SK-N-SH (cell line): Measurements from ENCODE around the gene NEK6. TPM values are rescaled to one million over a fixed set of nuclear protein-coding genes. Genes with fewer than 3 reads are reported as not detected.

Experiments used
- CTCF ChIA-PET: fragments of 300-600, 350-600 bp; formaldehyde crosslinking; extraction: SDS; loops from one replicate; lab custom pipeline; 2021; lab: Yijun Ruan, JAX
- POLR2A ChIA-PET: fragments of 350-600 bp; sonication (Branson Sonifier 250); formaldehyde crosslinking; extraction: SDS; loops from one replicate; lab custom pipeline; 2020; ENCODE audit warnings: antibody characterized with exemption, inconsistent platforms; lab: Yijun Ruan, JAX
- DNase-seq: peaks from one replicate; pipeline ENCODE4 v3.0.0; 2012
- H2AFZ ChIP-seq: fragments of 200-600 bp; sonication (generic); 2 replicates; pipeline ENCODE4 v1.8.1; 2016; ENCODE audit warnings: antibody characterized with exemption, mild to moderate bottlenecking, low read depth
- H3F3A ChIP-seq: fragments of 200-600 bp; sonication (generic); replicated peaks from 2 replicates; pipeline ENCODE3; 2016; ENCODE audit warnings: antibody characterized with exemption, mild to moderate bottlenecking; ENCODE audit not compliant: insufficient read depth
- H3K27ac ChIP-seq, 2 experiments: fragments of 200-500 bp in 1 of 2; fragments of 200-600 bp in 1 of 2; sonication (Bioruptor generic) in 1 of 2; sonication (generic), shearing (Covaris generic) in 1 of 2; 2 replicates each; pipeline versions ENCODE4 v1.5.1 to v1.6.1; 2014 to 2016; ENCODE audit warnings: low read depth in 2 of 2, inconsistent platforms in 1 of 2, low read length in 1 of 2, mild to moderate bottlenecking in 1 of 2, mixed read lengths in 1 of 2
- H3K27me3 ChIP-seq: fragments of 200-600 bp; sonication (generic), shearing (Covaris generic); 2 replicates; pipeline ENCODE4 v1.6.1; 2016; ENCODE audit warnings: mixed run types; ENCODE audit not compliant: insufficient read depth
- H3K36me3 ChIP-seq, 2 experiments: fragments of 200-500 bp in 1 of 2; fragments of 200-600 bp in 1 of 2; sonication (Bioruptor generic) in 1 of 2; sonication (generic) in 1 of 2; replicated peaks in 1 of 2; 2 replicates each; pipeline versions ENCODE3 to v1.5.1; 2014 to 2016; ENCODE audit warnings: low read length in 1 of 2, mild to moderate bottlenecking in 1 of 2; ENCODE audit not compliant: insufficient read depth in 2 of 2, control insufficient read depth in 1 of 2
- H3K4me1 ChIP-seq, 2 experiments: fragments of 200-500 bp in 1 of 2; fragments of 200-600 bp in 1 of 2; sonication (Bioruptor generic) in 1 of 2; sonication (generic), shearing (Covaris generic) in 1 of 2; 2 replicates each; pipeline versions ENCODE4 v1.5.1 to v1.6.1; 2014 to 2016; ENCODE audit warnings: low read depth in 1 of 2, low read length in 1 of 2, mixed run types in 1 of 2; ENCODE audit not compliant: insufficient read depth in 2 of 2, control insufficient read depth in 1 of 2
- H3K4me2 ChIP-seq: fragments of 200-600 bp; sonication (generic), shearing (Covaris generic); 2 replicates; pipeline ENCODE4 v1.6.1; 2017; ENCODE audit warnings: mixed run types
- H3K4me3 ChIP-seq, 2 experiments: fragments of 200-500 bp in 1 of 2; fragments of 200-600 bp in 1 of 2; sonication (Bioruptor generic) in 1 of 2; sonication (generic), shearing (Covaris generic) in 1 of 2; 2 replicates each; pipeline versions ENCODE4 v1.5.1 to v1.8.1; 2014 to 2016; ENCODE audit warnings: low read depth in 2 of 2, inconsistent platforms in 1 of 2, low read length in 1 of 2, mild to moderate bottlenecking in 1 of 2, mixed read lengths in 1 of 2, moderate library complexity in 1 of 2
- H3K79me2 ChIP-seq: fragments of 200-600 bp; sonication (generic); 2 replicates; pipeline ENCODE4 v1.8.1; 2017; ENCODE audit warnings: mild to moderate bottlenecking; ENCODE audit not compliant: insufficient read depth
- H3K9ac ChIP-seq: fragments of 200-600 bp; sonication (generic); 2 replicates; pipeline ENCODE4 v1.6.1; 2017; ENCODE audit warnings: mixed run types
- H3K9me2 ChIP-seq: fragments of 200-600 bp; sonication (generic); 2 replicates; pipeline ENCODE4 v1.6.1; 2017; ENCODE audit warnings: mixed run types
- H3K9me3 ChIP-seq: fragments of 200-600 bp; sonication (generic); 2 replicates; pipeline ENCODE4 v1.6.1; 2017; ENCODE audit warnings: mixed run types, mild to moderate bottlenecking, moderate library complexity
- H4K20me1 ChIP-seq: fragments of 200-600 bp; sonication (generic); 2 replicates; pipeline ENCODE4 v1.6.1; 2017; ENCODE audit warnings: mild to moderate bottlenecking, mixed run types; ENCODE audit not compliant: insufficient read depth
- CHD2 ChIP-seq: fragments of 150-350 bp; IDR thresholded peaks from 2 replicates; pipeline ENCODE4 v1.6.1; 2018; ENCODE audit warnings: low read length; ENCODE audit not compliant: partially characterized antibody
- ELF1 ChIP-seq: IDR thresholded peaks from 2 replicates; pipeline ENCODE4 v1.4.0; 2012
- FOSL2 ChIP-seq: IDR thresholded peaks from 2 replicates; pipeline ENCODE4 v1.4.0; 2012; ENCODE audit warnings: low read depth, mild to moderate bottlenecking, moderate library complexity, borderline replicate concordance
- FOXJ3 ChIP-seq: sonication (generic); formaldehyde crosslinking; IDR thresholded peaks from 2 replicates; pipeline ENCODE4 v1.5.1; 2020; ENCODE audit warnings: mild to moderate bottlenecking, missing genetic modification reagents
- FOXM1 ChIP-seq: IDR thresholded peaks from 2 replicates; pipeline ENCODE4 v1.4.0; 2012; ENCODE audit warnings: low read depth, mild to moderate bottlenecking
- JUND ChIP-seq: IDR thresholded peaks from 2 replicates; pipeline ENCODE4 v1.4.0; 2012
- MXI1 ChIP-seq: IDR thresholded peaks from 2 replicates; pipeline ENCODE4 v1.6.1; 2012; ENCODE audit warnings: mild to moderate bottlenecking, low read depth, low read length, improper control_type of control experiment
- POLR2AphosphoS5 ChIP-seq: IDR thresholded peaks from 2 replicates; pipeline ENCODE4 v1.6.1; 2012; ENCODE audit warnings: low read depth, low read length
- RAD21 ChIP-seq: IDR thresholded peaks from 2 replicates; pipeline ENCODE4 v1.6.1; 2012; ENCODE audit warnings: mild to moderate bottlenecking, low read length
- RCOR1 ChIP-seq: fragments of 150-350 bp; IDR thresholded peaks from 2 replicates; pipeline ENCODE4 v1.6.1; 2017; ENCODE audit warnings: antibody characterized with exemption, low read length
- SIN3A ChIP-seq: IDR thresholded peaks from 2 replicates; pipeline ENCODE4 v1.6.1; 2012; ENCODE audit warnings: low read depth, mild to moderate bottlenecking, low read length, moderate library complexity, borderline replicate concordance
- SMC3 ChIP-seq: IDR thresholded peaks from 2 replicates; pipeline ENCODE4 v1.6.1; 2012; ENCODE audit warnings: low read depth, low read length, improper control_type of control experiment
- TAF1 ChIP-seq: IDR thresholded peaks from 2 replicates; pipeline ENCODE4 v1.6.1; 2012; ENCODE audit warnings: low read depth, mild to moderate bottlenecking, low read length, moderate library complexity, borderline replicate concordance
- YY1 ChIP-seq: IDR thresholded peaks from 2 replicates; pipeline ENCODE4 v1.4.0; 2012; ENCODE audit warnings: low read depth, mild to moderate bottlenecking
- WGBS: methylation state at CpG from one replicate; pipeline ENCODE4 v1.1.6; 2017; ENCODE audit warnings: low lambda C conversion rate; 5-methylcytosine and 5-hydroxymethylcytosine counted together
- polyA plus RNA-seq, 3 experiments: library from polyadenylated mRNA; depleted of rRNA; stranded (reverse); fragments of >200 nt; gene quantifications; 2 replicates each; pipeline ENCODE4 v1.2.3, GENCODE V29; 2012
- TF ChIP-seq, protein P1 (sequence below): fragments of 150-350 bp; IDR thresholded peaks from 2 replicates; pipeline ENCODE4 v1.6.1; 2017; ENCODE audit warnings: antibody characterized with exemption, low read length, low read depth, borderline replicate concordance
- TF ChIP-seq, protein P2 (sequence below): IDR thresholded peaks from 2 replicates; pipeline ENCODE4 v1.4.0; 2012; ENCODE audit warnings: low read depth, borderline replicate concordance
- TF ChIP-seq, protein P3 (sequence below): IDR thresholded peaks from 2 replicates; pipeline ENCODE4 v1.4.0; 2012; ENCODE audit warnings: low read depth, borderline replicate concordance
- TF ChIP-seq, protein P4 (sequence below): fragments of 200-600 bp; sonication (generic); IDR thresholded peaks from 2 replicates; pipeline ENCODE4 v1.6.1; 2017; ENCODE audit warnings: antibody characterized with exemption, mild to moderate bottlenecking, moderate library complexity
- TF ChIP-seq, protein P5 (sequence below): fragments of 150-350 bp; IDR thresholded peaks from 2 replicates; pipeline ENCODE4 v1.6.1; 2016; ENCODE audit warnings: mild to moderate bottlenecking, low read depth, low read length

NEK6 gene
- polyA plus RNA-seq, 1 of the 3 experiments (the other 2 are of a cell fraction), result 89.8 TPM

DNA sequence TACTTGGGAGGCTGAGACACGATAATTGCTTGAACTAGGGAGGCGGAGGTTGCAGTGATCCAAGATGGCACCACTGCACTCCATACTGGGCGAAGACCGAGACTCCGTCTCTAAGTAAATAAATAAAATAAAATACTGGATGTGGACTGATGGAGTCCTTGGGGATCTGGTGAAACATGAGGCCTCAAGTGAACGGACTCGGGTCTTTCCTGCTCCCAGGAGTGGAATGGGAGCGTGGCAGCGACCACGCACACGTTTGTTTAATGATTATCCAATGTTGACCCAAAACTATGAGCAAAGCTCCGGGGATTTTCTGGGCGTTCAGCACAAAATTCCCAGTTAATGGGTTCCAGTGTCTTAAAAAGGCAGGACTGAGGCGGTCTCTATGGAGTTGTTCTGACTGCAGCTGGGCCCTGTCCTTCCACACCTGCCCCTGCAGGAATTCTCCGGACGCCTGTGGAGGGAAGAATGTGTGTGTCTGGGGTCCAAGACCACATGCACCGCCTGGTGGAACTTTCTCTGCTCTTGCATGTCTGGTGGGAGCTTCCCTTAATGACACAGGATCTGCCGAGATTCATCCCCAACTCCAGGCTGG, 26.6 kb downstream of the NEK6 start:
- Histone ChIP-seq H3F3A (peaks cover 6% of the 10 kb centered on the region), H3K79me2 (peaks cover 100% of the 10 kb centered on the region), H3K36me3 (peaks cover 3% of the 10 kb centered on the region in 2 experiments), H3K9me3 (no peaks in the 10 kb centered on the region), H3K27me3 (no peaks in the 10 kb centered on the region), H3K9ac (no peak overlapping the region), H4K20me1 (peaks cover 97% of the 10 kb centered on the region), H3K4me3 (no peak overlapping the region), H3K4me2 (no peak overlapping the region), H2AFZ (no peak overlapping the region), H3K9me2 (no peaks in the 10 kb centered on the region), H3K4me1 (peaks cover 9 to 12% of the 10 kb centered on the region in 2 experiments; a peak in 2 of 4 replicates), H3K27ac (no peak overlapping the region)
- ChIA-PET CTCF (no interaction called here), POLR2A (no interaction called here)
- WGBS, result 84% methylated on average over 16 of the region's 18 CpGs
- no peak for DNase-seq
- TF ChIP-seq CHD2 (no peak), POLR2AphosphoS5 (no peak), RCOR1 (no peak), ELF1 (no peak), FOXJ3 (CRISPR knock-in tag) (no peak), FOXM1 (no peak), TAF1 (no peak)
- TF ChIP-seq, protein P1, sequence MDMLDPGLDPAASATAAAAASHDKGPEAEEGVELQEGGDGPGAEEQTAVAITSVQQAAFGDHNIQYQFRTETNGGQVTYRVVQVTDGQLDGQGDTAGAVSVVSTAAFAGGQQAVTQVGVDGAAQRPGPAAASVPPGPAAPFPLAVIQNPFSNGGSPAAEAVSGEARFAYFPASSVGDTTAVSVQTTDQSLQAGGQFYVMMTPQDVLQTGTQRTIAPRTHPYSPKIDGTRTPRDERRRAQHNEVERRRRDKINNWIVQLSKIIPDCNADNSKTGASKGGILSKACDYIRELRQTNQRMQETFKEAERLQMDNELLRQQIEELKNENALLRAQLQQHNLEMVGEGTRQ, result no peak

DNA sequence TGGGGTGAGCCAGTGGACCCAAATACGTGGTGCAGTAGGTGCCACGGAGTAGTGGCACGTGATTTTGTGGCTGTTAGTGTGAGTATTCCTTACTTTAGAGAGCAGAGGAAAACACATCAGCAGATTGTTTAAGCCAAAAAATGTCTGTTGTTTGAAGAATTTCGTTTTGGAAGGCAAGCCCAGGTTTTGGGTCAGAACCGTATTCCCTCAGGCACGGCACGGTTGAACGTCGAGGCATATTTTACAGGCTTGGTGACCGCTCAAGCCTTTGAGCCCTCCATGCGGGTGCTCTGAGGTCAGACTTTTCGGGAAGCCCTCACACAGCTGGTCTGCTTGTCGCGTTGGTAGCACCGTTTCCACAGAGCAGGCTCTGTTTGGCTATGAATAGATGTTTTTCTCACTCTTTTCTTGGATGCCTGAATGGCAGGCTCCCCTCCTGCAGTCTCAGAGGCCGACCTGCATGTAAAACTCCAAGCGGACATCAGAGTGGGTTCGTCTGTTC, 27.2 kb downstream of the NEK6 start:
- no peak overlapping the region for H2AFZ ChIP-seq
- CTCF ChIA-PET, result no interaction called here
- no peak overlapping the region for H3K4me2 ChIP-seq
- peaks cover 3 to 6% of the 10 kb centered on the region in 2 experiments for H3K36me3 ChIP-seq
- 90% methylated on average over 18 of the region's 18 CpGs for WGBS
- POLR2A ChIA-PET, result no interaction called here
- H4K20me1 ChIP-seq, result peaks cover 97% of the 10 kb centered on the region
- H3K4me1 ChIP-seq, result peaks cover 4 to 6% of the 10 kb centered on the region in 2 experiments; a peak in 2 of 4 replicates
- H3K27me3 ChIP-seq, result no peaks in the 10 kb centered on the region
- H3K4me3 ChIP-seq, result no peak overlapping the region
- H3K79me2 ChIP-seq, result peaks cover 100% of the 10 kb centered on the region
- no peaks in the 10 kb centered on the region for H3K9me3 ChIP-seq
- DNase-seq, result no peak
- peaks cover under 1% of the 10 kb centered on the region for H3F3A ChIP-seq
- H3K27ac ChIP-seq, result peak overlapping the region in 1 of 2 experiments; percentile 27; a peak in 1 of 4 replicates
- no peak overlapping the region for H3K9ac ChIP-seq
- no peaks in the 10 kb centered on the region for H3K9me2 ChIP-seq
- TF ChIP-seq, protein P2, sequence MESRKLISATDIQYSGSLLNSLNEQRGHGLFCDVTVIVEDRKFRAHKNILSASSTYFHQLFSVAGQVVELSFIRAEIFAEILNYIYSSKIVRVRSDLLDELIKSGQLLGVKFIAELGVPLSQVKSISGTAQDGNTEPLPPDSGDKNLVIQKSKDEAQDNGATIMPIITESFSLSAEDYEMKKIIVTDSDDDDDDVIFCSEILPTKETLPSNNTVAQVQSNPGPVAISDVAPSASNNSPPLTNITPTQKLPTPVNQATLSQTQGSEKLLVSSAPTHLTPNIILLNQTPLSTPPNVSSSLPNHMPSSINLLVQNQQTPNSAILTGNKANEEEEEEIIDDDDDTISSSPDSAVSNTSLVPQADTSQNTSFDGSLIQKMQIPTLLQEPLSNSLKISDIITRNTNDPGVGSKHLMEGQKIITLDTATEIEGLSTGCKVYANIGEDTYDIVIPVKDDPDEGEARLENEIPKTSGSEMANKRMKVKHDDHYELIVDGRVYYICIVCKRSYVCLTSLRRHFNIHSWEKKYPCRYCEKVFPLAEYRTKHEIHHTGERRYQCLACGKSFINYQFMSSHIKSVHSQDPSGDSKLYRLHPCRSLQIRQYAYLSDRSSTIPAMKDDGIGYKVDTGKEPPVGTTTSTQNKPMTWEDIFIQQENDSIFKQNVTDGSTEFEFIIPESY, result no peak
- TF ChIP-seq, protein P3, sequence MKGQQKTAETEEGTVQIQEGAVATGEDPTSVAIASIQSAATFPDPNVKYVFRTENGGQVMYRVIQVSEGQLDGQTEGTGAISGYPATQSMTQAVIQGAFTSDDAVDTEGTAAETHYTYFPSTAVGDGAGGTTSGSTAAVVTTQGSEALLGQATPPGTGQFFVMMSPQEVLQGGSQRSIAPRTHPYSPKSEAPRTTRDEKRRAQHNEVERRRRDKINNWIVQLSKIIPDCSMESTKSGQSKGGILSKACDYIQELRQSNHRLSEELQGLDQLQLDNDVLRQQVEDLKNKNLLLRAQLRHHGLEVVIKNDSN, result no peak
- TF ChIP-seq, protein P4, sequence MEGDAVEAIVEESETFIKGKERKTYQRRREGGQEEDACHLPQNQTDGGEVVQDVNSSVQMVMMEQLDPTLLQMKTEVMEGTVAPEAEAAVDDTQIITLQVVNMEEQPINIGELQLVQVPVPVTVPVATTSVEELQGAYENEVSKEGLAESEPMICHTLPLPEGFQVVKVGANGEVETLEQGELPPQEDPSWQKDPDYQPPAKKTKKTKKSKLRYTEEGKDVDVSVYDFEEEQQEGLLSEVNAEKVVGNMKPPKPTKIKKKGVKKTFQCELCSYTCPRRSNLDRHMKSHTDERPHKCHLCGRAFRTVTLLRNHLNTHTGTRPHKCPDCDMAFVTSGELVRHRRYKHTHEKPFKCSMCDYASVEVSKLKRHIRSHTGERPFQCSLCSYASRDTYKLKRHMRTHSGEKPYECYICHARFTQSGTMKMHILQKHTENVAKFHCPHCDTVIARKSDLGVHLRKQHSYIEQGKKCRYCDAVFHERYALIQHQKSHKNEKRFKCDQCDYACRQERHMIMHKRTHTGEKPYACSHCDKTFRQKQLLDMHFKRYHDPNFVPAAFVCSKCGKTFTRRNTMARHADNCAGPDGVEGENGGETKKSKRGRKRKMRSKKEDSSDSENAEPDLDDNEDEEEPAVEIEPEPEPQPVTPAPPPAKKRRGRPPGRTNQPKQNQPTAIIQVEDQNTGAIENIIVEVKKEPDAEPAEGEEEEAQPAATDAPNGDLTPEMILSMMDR, result no peak
- no peak for TF ChIP-seq SMC3
- no peak for TF ChIP-seq SIN3A
- TF ChIP-seq YY1, result no peak
- no peak for TF ChIP-seq ELF1
- no peak for TF ChIP-seq JUND
- TF ChIP-seq FOXM1, result no peak
- TF ChIP-seq FOSL2, result no peak
- no peak for TF ChIP-seq RCOR1
- TF ChIP-seq, protein P1, result no peak
- TF ChIP-seq RAD21, result no peak
- TF ChIP-seq, protein P5, sequence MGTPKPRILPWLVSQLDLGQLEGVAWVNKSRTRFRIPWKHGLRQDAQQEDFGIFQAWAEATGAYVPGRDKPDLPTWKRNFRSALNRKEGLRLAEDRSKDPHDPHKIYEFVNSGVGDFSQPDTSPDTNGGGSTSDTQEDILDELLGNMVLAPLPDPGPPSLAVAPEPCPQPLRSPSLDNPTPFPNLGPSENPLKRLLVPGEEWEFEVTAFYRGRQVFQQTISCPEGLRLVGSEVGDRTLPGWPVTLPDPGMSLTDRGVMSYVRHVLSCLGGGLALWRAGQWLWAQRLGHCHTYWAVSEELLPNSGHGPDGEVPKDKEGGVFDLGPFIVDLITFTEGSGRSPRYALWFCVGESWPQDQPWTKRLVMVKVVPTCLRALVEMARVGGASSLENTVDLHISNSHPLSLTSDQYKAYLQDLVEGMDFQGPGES, result no peak
- TF ChIP-seq MXI1, result no peak
